GM18502 (cell line): Measurements from ENCODE around the gene UGT1A1.

Source experiments
- ATAC-seq: cut with Tn5 transposase; IDR thresholded peaks from one replicate; pipeline ENCODE4 v1.9.1; 2021; ENCODE audit warnings: mild to moderate bottlenecking; ENCODE audit not compliant: unreplicated experiment, poor library complexity

Gene UGT1A1

GRCh38 chr2:233814056-233814835 is 54.2 kb downstream of the UGT1A1 start:
- ATAC-seq, result no peak

GRCh38 chr2:233815861-233816260 is 55.8 kb downstream of the UGT1A1 start:
- ATAC-seq, result no peak

- no peak for ATAC-seq
These were observed 56.3 kb downstream of the UGT1A1 start for GRCh38 chr2:233816334-233816733.

GRCh38 chr2:233816771-233817170 is 56.7 kb downstream of the UGT1A1 start:
- no peak for ATAC-seq

GRCh38 chr2:233817361-233817911 is 57.4 kb downstream of the UGT1A1 start:
- ATAC-seq, result no peak

- no peak for ATAC-seq
These were observed 58.0 kb downstream of the UGT1A1 start for GRCh38 chr2:233817995-233818638.

- ATAC-seq, result no peak
These were observed 58.9 kb downstream of the UGT1A1 start for GRCh38 chr2:233818639-233819621.

- no peak for ATAC-seq
These were observed 60.1 kb downstream of the UGT1A1 start for GRCh38 chr2:233819884-233820773.

GRCh38 chr2:233820774-233821105 is 60.7 kb downstream of the UGT1A1 start:
- ATAC-seq, result no peak

GRCh38 chr2:233821196-233821595 is 61.1 kb downstream of the UGT1A1 start:
- ATAC-seq, result no peak

GRCh38 chr2:233821709-233822100 is 61.6 kb downstream of the UGT1A1 start:
- ATAC-seq, result no peak

- no peak for ATAC-seq
These were observed 62.2 kb downstream of the UGT1A1 start for GRCh38 chr2:233822101-233822771.
